ENCODE data around the gene ARPIN. TPM values are rescaled to one million over a fixed set of nuclear protein-coding genes. Genes with fewer than 3 reads are reported as not detected.
"Not testable (repeated sequence)": the region's sequence is repeated elsewhere in the genome, so short reads cannot be mapped to it uniquely, and the experiment has no call there.

ARPIN gene
- total RNA-seq, 2 donors from 2014 or later, result 8.3 to 11.8 TPM

GRCh38 chr15:89860891-89861290 lies 51.9 kb downstream of the ARPIN start:
- Histone ChIP-seq H3K27me3 (no peaks in the 10 kb centered on the region), H3K4me3 (no peak overlapping the region), H3K27ac (no peak overlapping the region), H3K9me3 (no peaks in the 10 kb centered on the region), H3K36me3 (peaks cover 40% of the 10 kb centered on the region), H3K4me1 (no peaks in the 10 kb centered on the region)
- no peak for TF ChIP-seq CTCF (IDR thresholded peaks at IDR 0.05)
- no peak for DNase-seq (ENCODE audit: low spot score)

- no peak for DNase-seq (ENCODE audit: low spot score)
- H3K4me1 ChIP-seq, result no peaks in the 10 kb centered on the region
- no peak for TF ChIP-seq CTCF (IDR thresholded peaks at IDR 0.05)
- no peaks in the 10 kb centered on the region for H3K9me3 ChIP-seq
- H3K27ac ChIP-seq, result no peak overlapping the region
- H3K27me3 ChIP-seq, result no peaks in the 10 kb centered on the region
- peaks cover 36% of the 10 kb centered on the region for H3K36me3 ChIP-seq
- no peak overlapping the region for H3K4me3 ChIP-seq
Measured at GRCh38 chr15:89860431-89860830, 52.3 kb downstream of the ARPIN start.

GRCh38 chr15:89858661-89859458 lies 53.9 kb downstream of the ARPIN start:
- no peaks in the 10 kb centered on the region for H3K9me3 ChIP-seq
- DNase-seq (ENCODE audit: low spot score), result no peak
- no peak for TF ChIP-seq CTCF (IDR thresholded peaks at IDR 0.05)
- no peak overlapping the region for H3K27ac ChIP-seq
- H3K4me3 ChIP-seq, result no peak overlapping the region
- H3K36me3 ChIP-seq, result peaks cover 31% of the 10 kb centered on the region
- H3K4me1 ChIP-seq, result no peaks in the 10 kb centered on the region
- H3K27me3 ChIP-seq, result no peaks in the 10 kb centered on the region

GRCh38 chr15:89857673-89858072 lies 55.1 kb downstream of the ARPIN start:
- peaks cover 0 to 3% of the 10 kb centered on the region in 2 donors for H3K4me1 ChIP-seq
- peaks cover 24% of the 10 kb centered on the region for H3K36me3 ChIP-seq
- no peak for TF ChIP-seq CTCF (IDR thresholded peaks at IDR 0.05)
- no peaks in the 10 kb centered on the region for H3K9me3 ChIP-seq
- H3K4me3 ChIP-seq, result no peak overlapping the region
- H3K27ac ChIP-seq, result no peak overlapping the region
- no peaks in the 10 kb centered on the region for H3K27me3 ChIP-seq
- no peak for DNase-seq (ENCODE audit: low spot score)

- H3K27me3 ChIP-seq, result no peaks in the 10 kb centered on the region
- no peak overlapping the region for H3K4me3 ChIP-seq
- peaks cover 27% of the 10 kb centered on the region for H3K36me3 ChIP-seq
- TF ChIP-seq CTCF (IDR thresholded peaks at IDR 0.05), result no peak
- H3K27ac ChIP-seq, result no peak overlapping the region
- H3K9me3 ChIP-seq, result no peaks in the 10 kb centered on the region
- H3K4me1 ChIP-seq, result peaks cover 0 to 9% of the 10 kb centered on the region in 2 donors
- DNase-seq (ENCODE audit: low spot score), result no peak
Measured at GRCh38 chr15:89855948-89856347, 56.8 kb downstream of the ARPIN start.

GRCh38 chr15:89854863-89855262 lies 57.9 kb downstream of the ARPIN start:
- H3K9me3 ChIP-seq; H3K4me3 ChIP-seq; H3K27me3 ChIP-seq; H3K27ac ChIP-seq; DNase-seq (ENCODE audit: low spot score); H3K4me1 ChIP-seq: not testable (repeated sequence)
- peaks cover 16% of the 10 kb centered on the region for H3K36me3 ChIP-seq

Data from right atrium auricular region (tissue), 2 donors.